ENCODE measurements around the gene TAPT1.

DNA sequence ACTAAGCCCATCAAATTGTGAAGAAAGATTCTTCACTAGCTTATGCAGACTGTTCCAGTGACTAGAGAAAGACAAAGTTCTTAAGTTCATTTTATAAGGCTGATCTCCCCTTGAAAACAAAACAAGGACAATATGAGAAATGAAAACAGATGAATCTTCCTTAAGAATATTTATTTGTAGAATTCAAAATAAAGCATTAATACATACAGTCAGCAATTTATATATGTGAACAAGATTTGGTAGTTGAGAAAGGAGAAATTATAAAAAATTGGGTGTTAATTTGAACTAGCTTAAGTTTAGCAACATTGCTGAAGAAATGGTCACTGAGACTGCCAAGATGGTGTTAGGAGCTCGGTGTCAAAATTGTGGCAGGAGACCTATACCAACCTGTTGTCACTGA, 41.4 kb upstream of the TAPT1 start:
- TF ChIP-seq, protein P1, sequence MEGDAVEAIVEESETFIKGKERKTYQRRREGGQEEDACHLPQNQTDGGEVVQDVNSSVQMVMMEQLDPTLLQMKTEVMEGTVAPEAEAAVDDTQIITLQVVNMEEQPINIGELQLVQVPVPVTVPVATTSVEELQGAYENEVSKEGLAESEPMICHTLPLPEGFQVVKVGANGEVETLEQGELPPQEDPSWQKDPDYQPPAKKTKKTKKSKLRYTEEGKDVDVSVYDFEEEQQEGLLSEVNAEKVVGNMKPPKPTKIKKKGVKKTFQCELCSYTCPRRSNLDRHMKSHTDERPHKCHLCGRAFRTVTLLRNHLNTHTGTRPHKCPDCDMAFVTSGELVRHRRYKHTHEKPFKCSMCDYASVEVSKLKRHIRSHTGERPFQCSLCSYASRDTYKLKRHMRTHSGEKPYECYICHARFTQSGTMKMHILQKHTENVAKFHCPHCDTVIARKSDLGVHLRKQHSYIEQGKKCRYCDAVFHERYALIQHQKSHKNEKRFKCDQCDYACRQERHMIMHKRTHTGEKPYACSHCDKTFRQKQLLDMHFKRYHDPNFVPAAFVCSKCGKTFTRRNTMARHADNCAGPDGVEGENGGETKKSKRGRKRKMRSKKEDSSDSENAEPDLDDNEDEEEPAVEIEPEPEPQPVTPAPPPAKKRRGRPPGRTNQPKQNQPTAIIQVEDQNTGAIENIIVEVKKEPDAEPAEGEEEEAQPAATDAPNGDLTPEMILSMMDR (IDR thresholded peaks at IDR 0.05): no peak
- no peak for TF ChIP-seq EZH2 (IDR thresholded peaks at IDR 0.05; ENCODE audit: borderline replicate concordance, insufficient read depth, low read depth, low read length, poor library complexity, severe bottlenecking)

All from B cell (primary cell).